ENCODE measurements around the gene BBLN. TPM values are rescaled to one million over a fixed set of nuclear protein-coding genes. Genes with fewer than 3 reads are reported as not detected.

BBLN gene
- total RNA-seq, 2 experiments from 2014 or later, result 53.6 to 55.9 TPM

DNA sequence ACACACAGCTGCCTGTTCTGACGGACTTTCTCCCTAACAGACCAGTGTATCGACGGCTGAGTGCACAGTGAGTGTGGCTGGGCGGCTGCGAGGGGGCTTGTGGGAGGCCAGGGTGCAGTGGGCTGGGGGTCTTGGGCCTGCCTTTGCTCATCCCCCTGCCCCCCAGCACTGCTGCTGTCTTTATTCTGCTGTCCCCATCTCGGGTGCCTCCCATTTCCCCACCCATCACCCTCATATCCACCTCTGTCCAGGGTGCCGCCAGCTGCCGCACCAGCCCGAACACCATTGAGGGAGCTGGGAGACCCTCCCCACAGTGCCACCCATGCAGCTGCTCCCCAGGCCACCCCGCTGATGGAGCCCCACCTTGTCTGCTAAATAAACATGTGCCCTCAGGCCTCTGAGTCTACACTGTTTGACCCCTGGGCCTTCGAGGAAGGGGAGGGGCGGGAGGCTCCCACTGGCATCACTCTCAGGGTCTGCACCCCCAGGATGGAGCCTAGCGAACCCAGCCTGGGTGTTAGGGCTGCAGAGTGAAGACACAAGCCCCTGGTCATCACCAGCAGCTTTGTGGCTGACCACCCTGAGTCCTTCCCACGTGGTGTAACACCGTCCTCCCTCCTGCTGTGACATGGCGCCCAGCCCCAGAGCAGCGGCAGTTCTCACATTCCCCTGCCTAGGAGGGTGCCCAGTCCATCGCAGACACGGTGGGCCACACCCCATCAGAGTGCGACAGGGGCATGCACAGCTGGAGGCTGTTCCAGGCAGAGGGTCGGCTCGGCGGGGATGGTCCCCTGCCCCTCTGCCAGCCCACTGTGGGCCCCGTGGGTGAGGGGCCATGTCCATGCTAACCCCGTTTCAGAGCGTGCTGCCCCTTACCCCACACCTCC is 6.8 kb upstream of the BBLN start:
- ChIA-PET CTCF (no interaction called here), POLR2A (no interaction called here)
- TF ChIP-seq, protein P1, sequence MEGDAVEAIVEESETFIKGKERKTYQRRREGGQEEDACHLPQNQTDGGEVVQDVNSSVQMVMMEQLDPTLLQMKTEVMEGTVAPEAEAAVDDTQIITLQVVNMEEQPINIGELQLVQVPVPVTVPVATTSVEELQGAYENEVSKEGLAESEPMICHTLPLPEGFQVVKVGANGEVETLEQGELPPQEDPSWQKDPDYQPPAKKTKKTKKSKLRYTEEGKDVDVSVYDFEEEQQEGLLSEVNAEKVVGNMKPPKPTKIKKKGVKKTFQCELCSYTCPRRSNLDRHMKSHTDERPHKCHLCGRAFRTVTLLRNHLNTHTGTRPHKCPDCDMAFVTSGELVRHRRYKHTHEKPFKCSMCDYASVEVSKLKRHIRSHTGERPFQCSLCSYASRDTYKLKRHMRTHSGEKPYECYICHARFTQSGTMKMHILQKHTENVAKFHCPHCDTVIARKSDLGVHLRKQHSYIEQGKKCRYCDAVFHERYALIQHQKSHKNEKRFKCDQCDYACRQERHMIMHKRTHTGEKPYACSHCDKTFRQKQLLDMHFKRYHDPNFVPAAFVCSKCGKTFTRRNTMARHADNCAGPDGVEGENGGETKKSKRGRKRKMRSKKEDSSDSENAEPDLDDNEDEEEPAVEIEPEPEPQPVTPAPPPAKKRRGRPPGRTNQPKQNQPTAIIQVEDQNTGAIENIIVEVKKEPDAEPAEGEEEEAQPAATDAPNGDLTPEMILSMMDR (IDR thresholded peaks at IDR 0.05), result no peak
- Mint-ChIP-seq H3K36me3 (ENCODE audit: low read depth) (no peaks in the 10 kb centered on the region), H3K4me3 (no peak overlapping the region), H3K9me3 (no peaks in the 10 kb centered on the region), H3K27me3 (no peaks in the 10 kb centered on the region), H3K4me1 (ENCODE audit: low read depth) (no peaks in the 10 kb centered on the region), H3K27ac (no peak overlapping the region)
- H3K27me3 ChIP-seq (ENCODE audit: control insufficient read depth in 1 of 2, insufficient read depth in 2 of 2, low read length in 2 of 2), result no peaks in the 10 kb centered on the region
- ATAC-seq (ENCODE audit: poor library complexity) (no peak), DNase-seq (no peak)
- H3K4me3 ChIP-seq (ENCODE audit: low read length), result no peak overlapping the region
- H3K4me1 ChIP-seq (ENCODE audit: insufficient read depth, low read length), result no peaks in the 10 kb centered on the region
- H3K36me3 ChIP-seq (ENCODE audit: insufficient read depth, low read length), result no peaks in the 10 kb centered on the region
- intact Hi-C loops (cut with DNase I, micrococcal nuclease), result loop anchor here in 1 of 2 experiments (10.0 kb wide), 1 partner anchor 929 kb away; no protein-coding TSS in a partner anchor
- H3K9me3 ChIP-seq (ENCODE audit: control insufficient read depth in 1 of 2, insufficient read depth in 1 of 2, low read length in 2 of 2), result no peaks in the 10 kb centered on the region
- H3K27ac ChIP-seq (ENCODE audit: low read depth in 1 of 2, low read length in 2 of 2), result no peak overlapping the region

DNA sequence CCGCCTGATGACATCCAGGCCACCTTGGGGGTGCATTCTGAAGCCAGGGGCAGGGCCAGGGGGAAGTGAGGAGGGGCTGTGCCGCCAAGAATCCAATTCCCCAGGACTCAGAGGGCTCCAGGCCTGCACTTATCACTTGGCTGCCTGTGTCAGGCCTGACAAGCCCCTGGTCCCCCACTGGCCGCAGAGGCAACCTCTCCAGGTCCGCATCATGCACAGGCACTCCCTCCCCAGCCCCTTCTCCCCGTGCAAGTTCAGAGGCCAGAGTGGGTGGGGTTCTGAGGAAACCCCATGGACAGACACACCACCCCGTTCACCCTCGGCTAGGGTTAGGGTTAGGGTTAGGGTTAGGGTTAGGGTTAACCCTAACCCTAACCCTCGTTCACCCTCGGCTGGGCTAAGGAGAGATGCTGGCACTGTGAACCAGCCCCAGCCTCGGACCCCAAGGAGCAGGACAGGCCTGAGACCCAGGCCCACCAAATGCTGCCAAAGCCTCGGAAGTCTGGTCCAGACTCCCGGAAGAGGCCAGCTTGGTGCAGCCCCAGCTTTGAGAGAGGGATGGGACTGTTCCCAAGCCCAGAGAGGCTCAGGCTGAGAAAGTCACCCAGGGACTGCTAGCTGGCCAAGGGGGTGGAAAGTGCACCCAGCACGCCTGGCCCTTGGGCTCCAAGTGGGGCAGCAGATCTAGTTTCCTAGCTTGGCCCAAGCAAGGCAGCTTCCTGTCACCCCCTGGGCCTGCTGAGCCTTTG is 5.9 kb upstream of the BBLN start:
- Histone ChIP-seq H3K27ac (ENCODE audit: low read depth in 1 of 2, low read length in 2 of 2) (no peak overlapping the region), H3K36me3 (ENCODE audit: insufficient read depth, low read length) (no peaks in the 10 kb centered on the region), H3K4me3 (ENCODE audit: low read length) (no peak overlapping the region), H3K27me3 (ENCODE audit: control insufficient read depth in 1 of 2, insufficient read depth in 2 of 2, low read length in 2 of 2) (no peaks in the 10 kb centered on the region), H3K4me1 (ENCODE audit: insufficient read depth, low read length) (peaks cover under 1% of the 10 kb centered on the region), H3K9me3 (ENCODE audit: control insufficient read depth in 1 of 2, insufficient read depth in 1 of 2, low read length in 2 of 2) (no peaks in the 10 kb centered on the region)
- Mint-ChIP-seq H3K36me3 (ENCODE audit: low read depth) (no peaks in the 10 kb centered on the region), H3K4me1 (ENCODE audit: low read depth) (peaks cover under 1% of the 10 kb centered on the region), H3K27me3 (no peaks in the 10 kb centered on the region), H3K4me3 (no peak overlapping the region), H3K9me3 (no peaks in the 10 kb centered on the region), H3K27ac (no peak overlapping the region)
- DNase-seq, result no peak
- CTCF ChIA-PET, result no interaction called here
- TF ChIP-seq, protein P1 (IDR thresholded peaks at IDR 0.05), result no peak
- ATAC-seq (ENCODE audit: poor library complexity), result no peak
- intact Hi-C loops (cut with DNase I, micrococcal nuclease), result loop anchor here in 1 of 2 experiments (10.0 kb wide), 1 partner anchor 929 kb away; no protein-coding TSS in a partner anchor
- POLR2A ChIA-PET, result no interaction called here

DNA sequence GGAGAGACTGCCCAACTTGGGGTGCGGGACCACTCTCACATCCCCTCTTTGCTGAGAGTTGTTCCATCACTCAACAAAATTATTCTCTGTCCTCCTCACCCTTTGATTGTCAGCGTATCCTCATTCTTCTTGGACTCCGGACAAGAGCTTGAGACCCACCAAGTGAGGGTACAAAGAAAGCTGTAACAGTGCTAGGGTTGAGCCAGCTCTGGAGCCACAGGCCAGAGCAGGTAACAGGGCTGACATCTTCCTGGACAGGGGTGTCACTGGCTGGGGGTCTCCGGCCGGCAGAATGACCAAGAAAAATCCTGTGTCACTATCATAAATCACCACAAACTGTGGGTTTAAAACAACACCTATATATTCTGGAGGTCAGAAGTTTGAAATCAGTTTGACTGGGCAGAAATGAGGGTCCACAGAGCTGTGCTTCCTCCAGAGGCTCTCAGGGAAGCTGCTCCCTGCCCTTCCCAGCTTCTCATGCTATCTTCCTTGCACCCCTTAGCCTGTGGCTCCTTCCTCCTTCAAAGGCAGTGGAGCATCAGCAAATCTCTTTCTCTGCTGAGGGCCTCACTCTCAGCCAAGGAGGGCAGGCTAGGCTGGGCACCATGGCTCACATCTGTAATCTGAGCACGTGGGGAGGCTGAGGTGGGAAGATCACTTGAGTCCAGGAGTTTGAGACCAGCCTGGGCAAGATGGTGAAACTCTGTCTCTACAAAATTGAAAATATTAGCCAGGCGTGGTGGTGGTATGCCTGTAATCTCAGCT is 4.1 kb upstream of the BBLN start:
- no peak overlapping the region for H3K4me3 ChIP-seq (ENCODE audit: low read length)
- TF ChIP-seq, protein P1 (IDR thresholded peaks at IDR 0.05), result no peak
- CTCF ChIA-PET, result no interaction called here
- POLR2A ChIA-PET, result no interaction called here
- DNase-seq (no peak), ATAC-seq (ENCODE audit: poor library complexity) (no peak)
- no peaks in the 10 kb centered on the region for H3K27me3 ChIP-seq (ENCODE audit: control insufficient read depth in 1 of 2, insufficient read depth in 2 of 2, low read length in 2 of 2)
- intact Hi-C loops (cut with DNase I, micrococcal nuclease), result loop anchor here in 1 of 2 experiments (10.0 kb wide), 1 partner anchor 931 kb away; no protein-coding TSS in a partner anchor
- H3K27ac ChIP-seq (ENCODE audit: low read depth in 1 of 2, low read length in 2 of 2), result no peak overlapping the region
- no peaks in the 10 kb centered on the region for H3K36me3 ChIP-seq (ENCODE audit: insufficient read depth, low read length)
- H3K9me3 ChIP-seq (ENCODE audit: control insufficient read depth in 1 of 2, insufficient read depth in 1 of 2, low read length in 2 of 2), result no peaks in the 10 kb centered on the region
- Mint-ChIP-seq H3K27me3 (no peaks in the 10 kb centered on the region), H3K27ac (no peak overlapping the region), H3K36me3 (ENCODE audit: low read depth) (peaks cover 4% of the 10 kb centered on the region), H3K4me3 (no peak overlapping the region), H3K9me3 (no peaks in the 10 kb centered on the region), H3K4me1 (ENCODE audit: low read depth) (peaks cover 7% of the 10 kb centered on the region)
- H3K4me1 ChIP-seq (ENCODE audit: insufficient read depth, low read length), result peaks cover 15% of the 10 kb centered on the region
